Measurements from ENCODE around the gene LARP1.

GRCh38 chr5:154755361-154756008, at the start of gene LARP1:
- TF ChIP-seq CTCF (optimal IDR thresholded peaks at IDR 0.05 in 1 of 3, IDR thresholded peaks at IDR 0.05 in 1 of 3, conservative IDR thresholded peaks at IDR 0.05 in 1 of 3; ENCODE audit: extremely low read depth in 1 of 3, insufficient read depth in 2 of 3, low read length in 3 of 3) (no peak), EZH2 (IDR thresholded peaks at IDR 0.05; ENCODE audit: low read length) (no peak)
